Prostate gland (tissue), 2 donors: ENCODE results near the gene FBXW10.
"Not testable (repeated sequence)": the region's sequence is repeated elsewhere in the genome, so short reads cannot be mapped to it uniquely, and the experiment has no call there.

Experiments used
- CTCF ChIP-seq, 4 experiments: fragments of 200-600 bp in 2 of 4; fragments of 450-650 bp in 2 of 4; sonication (generic) in 2 of 4; IDR thresholded peaks; 1 replicate in 3 of 4; 2 replicates in 1 of 4; pipeline ENCODE4 v1.5.1; 2016 to 2019; ENCODE audit warnings: antibody characterized with exemption in 4 of 4, mild to moderate bottlenecking in 2 of 4, moderate library complexity in 2 of 4
- POLR2A ChIP-seq: fragments of 450-650 bp; IDR thresholded peaks from one replicate; pipeline ENCODE4 v1.6.1; 2016; ENCODE audit warnings: antibody characterized with exemption, mild to moderate bottlenecking
- POLR2AphosphoS5 ChIP-seq: sonication (generic); formaldehyde crosslinking; IDR thresholded peaks from one replicate; pipeline ENCODE4 v1.6.1; 2017; ENCODE audit warnings: antibody characterized with exemption

GRCh38 chr17:18718643-18719427, 25.0 kb upstream of the FBXW10 start:
- not testable (repeated sequence) for TF ChIP-seq CTCF (IDR thresholded peaks at IDR 0.05); POLR2AphosphoS5; POLR2A
